H9 (cell line): ENCODE data around the gene TNNT2. TPM values are rescaled to one million over a fixed set of nuclear protein-coding genes. Genes with fewer than 3 reads are reported as not detected.

Experiments
- DNase-seq: peaks from one replicate; pipeline ENCODE4 v3.0.0-alpha.2; 2017
- H2AFZ ChIP-seq: one replicate; pipeline ENCODE4 v1.6.1; 2013; ENCODE audit warnings: mild to moderate bottlenecking, low read length, control low read depth, moderate library complexity
- H2AK5ac ChIP-seq: 2 replicates; pipeline ENCODE4 v1.6.1; 2013; ENCODE audit warnings: low read length, control low read depth, mixed read lengths; ENCODE audit not compliant: insufficient read length
- H2BK120ac ChIP-seq: one replicate; pipeline ENCODE4 v1.6.1; 2013; ENCODE audit warnings: low read depth, mild to moderate bottlenecking, low read length, control low read depth, inconsistent platforms; ENCODE audit not compliant: poor library complexity, severe bottlenecking
- H2BK12ac ChIP-seq: 2 replicates; pipeline ENCODE4 v1.6.1; 2013; ENCODE audit warnings: low read length, control low read depth, mixed read lengths, low read depth; ENCODE audit not compliant: insufficient read length
- H2BK15ac ChIP-seq: 2 replicates; pipeline ENCODE4 v1.6.1; 2013; ENCODE audit warnings: low read depth, low read length, control low read depth
- H2BK20ac ChIP-seq: one replicate; pipeline ENCODE4 v1.6.1; 2013; ENCODE audit warnings: low read depth, mild to moderate bottlenecking, low read length, control low read depth, inconsistent platforms; ENCODE audit not compliant: poor library complexity, severe bottlenecking
- H2BK5ac ChIP-seq: 2 replicates; pipeline ENCODE4 v1.6.1; 2013; ENCODE audit warnings: low read length, control low read depth, mixed read lengths; ENCODE audit not compliant: insufficient read length
- H3K14ac ChIP-seq: 2 replicates; pipeline ENCODE4 v1.6.1; 2013; ENCODE audit warnings: low read length, control low read depth; ENCODE audit not compliant: insufficient read depth
- H3K18ac ChIP-seq: 2 replicates; pipeline ENCODE4 v1.6.1; 2013; ENCODE audit warnings: low read depth, mild to moderate bottlenecking, mixed read lengths, low read length, control low read depth; ENCODE audit not compliant: insufficient read length
- H3K23ac ChIP-seq: 2 replicates; pipeline ENCODE4 v1.6.1; 2013; ENCODE audit warnings: low read length, control low read depth, mixed read lengths, low read depth; ENCODE audit not compliant: insufficient read length
- H3K23me2 ChIP-seq: 2 replicates; pipeline ENCODE4 v1.6.1; 2013; ENCODE audit warnings: low read depth, mild to moderate bottlenecking, mixed read lengths, low read length, control low read depth; ENCODE audit not compliant: insufficient read length, poor library complexity, severe bottlenecking
- H3K27ac ChIP-seq: 2 replicates; pipeline ENCODE4 v1.5.1; 2013; ENCODE audit warnings: low read length, control low read depth, mixed read lengths, low read depth; ENCODE audit not compliant: insufficient read length
- H3K27me3 ChIP-seq: 2 replicates; pipeline ENCODE4 v1.6.1; 2013; ENCODE audit warnings: low read length, control low read depth, inconsistent platforms; ENCODE audit not compliant: insufficient read depth
- H3K4ac ChIP-seq: 2 replicates; pipeline ENCODE4 v1.6.1; 2013; ENCODE audit warnings: low read depth, mild to moderate bottlenecking, control low read depth, inconsistent platforms, low read length, moderate library complexity
- H3K4me1 ChIP-seq: 2 replicates; pipeline ENCODE4 v1.6.1; 2013; ENCODE audit warnings: low read length, control low read depth, inconsistent platforms; ENCODE audit not compliant: insufficient read depth
- H3K4me2 ChIP-seq: 2 replicates; pipeline ENCODE4 v1.6.1; 2013; ENCODE audit warnings: low read length, control low read depth, mixed read lengths; ENCODE audit not compliant: insufficient read length, insufficient read depth
- H3K56ac ChIP-seq: 2 replicates; pipeline ENCODE4 v1.6.1; 2013; ENCODE audit warnings: low read depth, mild to moderate bottlenecking, mixed read lengths, low read length, control low read depth; ENCODE audit not compliant: insufficient read length
- H3K79me1 ChIP-seq: 2 replicates; pipeline ENCODE4 v1.6.1; 2013; ENCODE audit warnings: low read depth, mild to moderate bottlenecking, moderate library complexity, low read length, control low read depth, inconsistent platforms; ENCODE audit not compliant: insufficient read depth, poor library complexity, severe bottlenecking
- H3K79me2 ChIP-seq: 2 replicates; pipeline ENCODE4 v1.6.1; 2013; ENCODE audit warnings: low read length, control low read depth, inconsistent platforms; ENCODE audit not compliant: insufficient read depth
- H3K9ac ChIP-seq: 2 replicates; pipeline ENCODE4 v1.6.1; 2013; ENCODE audit warnings: low read length, control low read depth, mixed read lengths; ENCODE audit not compliant: insufficient read length; ENCODE audit errors: extremely low read depth
- H3K9me3 ChIP-seq: one replicate; pipeline ENCODE4 v1.6.1; 2013; ENCODE audit warnings: low read depth, low read length, inconsistent platforms; ENCODE audit not compliant: control insufficient read depth
- H3T11ph ChIP-seq: one replicate; pipeline ENCODE4 v1.6.1; 2013; ENCODE audit warnings: mild to moderate bottlenecking, low read length, control low read depth, inconsistent platforms
- H4K20me1 ChIP-seq: one replicate; pipeline ENCODE4 v1.6.1; 2013; ENCODE audit not compliant: control insufficient read depth, insufficient read length, insufficient read depth
- H4K5ac ChIP-seq: 2 replicates; pipeline ENCODE4 v1.6.1; 2013; ENCODE audit warnings: low read depth, mild to moderate bottlenecking, mixed read lengths, low read length, control low read depth; ENCODE audit not compliant: insufficient read length
- H4K8ac ChIP-seq: replicated peaks from 2 replicates; pipeline ENCODE4 v1.6.1; 2013; ENCODE audit warnings: low read length, control low read depth, mixed read lengths, low read depth; ENCODE audit not compliant: insufficient read length
- H4K91ac ChIP-seq: 2 replicates; pipeline ENCODE4 v1.6.1; 2013; ENCODE audit warnings: low read depth, mild to moderate bottlenecking, moderate library complexity, mixed read lengths, low read length, control low read depth; ENCODE audit not compliant: insufficient read length
- H3K27ac Mint-ChIP-seq, 3 experiments: 2 replicates in 2 of 3; 3 replicates in 1 of 3; pipeline ENCODE4 v1.8.0; 2020 to 2021; ENCODE audit warnings: mixed read lengths in 3 of 3, mild to moderate bottlenecking in 1 of 3, moderate library complexity in 1 of 3
- H3K27me3 Mint-ChIP-seq: 2 replicates; pipeline ENCODE4 v1.8.0; 2021; ENCODE audit warnings: low read depth, mild to moderate bottlenecking, moderate library complexity, mixed read lengths
- H3K36me3 Mint-ChIP-seq, 3 experiments: 2 replicates in 2 of 3; 3 replicates in 1 of 3; pipeline ENCODE4 v1.8.0; 2020 to 2021; ENCODE audit warnings: low read depth in 3 of 3, mixed read lengths in 3 of 3; ENCODE audit not compliant: insufficient read depth in 1 of 3
- H3K4me1 Mint-ChIP-seq, 2 experiments: 2 replicates each; pipeline ENCODE4 v1.8.0; 2020; ENCODE audit warnings: mixed read lengths in 2 of 2
- H3K4me3 Mint-ChIP-seq, 2 experiments: 2 replicates in 1 of 2; 3 replicates in 1 of 2; pipeline ENCODE4 v1.8.0; 2020 to 2021; ENCODE audit warnings: mild to moderate bottlenecking in 2 of 2, mixed read lengths in 2 of 2, moderate library complexity in 1 of 2
- H3K9me3 Mint-ChIP-seq, 2 experiments: 2 replicates in 1 of 2; 3 replicates in 1 of 2; pipeline ENCODE4 v1.8.0; 2020; ENCODE audit warnings: mild to moderate bottlenecking in 2 of 2, mixed read lengths in 2 of 2, moderate library complexity in 1 of 2
- CTCF ChIP-seq: fragments of 200-600 bp; sonication (generic); conservative IDR thresholded peaks from 3 replicates; pipeline ENCODE4 v1.8.0; 2021; ENCODE audit warnings: antibody characterized with exemption, mild to moderate bottlenecking
- WGBS: extraction: QIAGEN DNeasy Blood & Tissue Kit; methylation state at CpG from one replicate; pipeline ENCODE4 v1.1.7; 2013; ENCODE audit warnings: missing lambda C conversion rate, low lambda C conversion rate, mixed read lengths; ENCODE audit not compliant: insufficient read length; ENCODE audit errors: extremely low coverage; 5-methylcytosine and 5-hydroxymethylcytosine counted together
- total RNA-seq: library from RNA; stranded (reverse); gene quantifications from 2 replicates; pipeline ENCODE4 v1.2.1, GENCODE V29; 2021

Gene TNNT2
- total RNA-seq, 1 experiment from 2014 or later: 8.6 TPM

GRCh38 chr1:201369209-201369608, 8.3 kb downstream of the TNNT2 start:
- H3K23ac ChIP-seq: no peak overlapping the region
- H2AFZ ChIP-seq: no peak overlapping the region
- H3K56ac ChIP-seq: no peak overlapping the region
- no peak overlapping the region for H2BK120ac ChIP-seq
- no peaks in the 10 kb centered on the region for H3K79me2 ChIP-seq
- peak overlapping the region; percentile 41; the same call in 1 of the 2 replicates for H3K14ac ChIP-seq
- no peak overlapping the region for H2BK15ac ChIP-seq
- no peak overlapping the region for H4K5ac ChIP-seq
- Mint-ChIP-seq H3K36me3 (no peaks in the 10 kb centered on the region), H3K27me3 (peaks cover 19% of the 10 kb centered on the region), H3K27ac (no peak overlapping the region), H3K4me3 (no peak overlapping the region), H3K4me1 (peaks cover 28 to 29% of the 10 kb centered on the region in 2 experiments), H3K9me3 (no peaks in the 10 kb centered on the region)
- no peak overlapping the region for H4K91ac ChIP-seq
- no CpG with 5 or more reads among the region's 6 CpGs for WGBS
- H3K4me2 ChIP-seq: no peak overlapping the region
- no peaks in the 10 kb centered on the region for H3K9me3 ChIP-seq
- no peaks in the 10 kb centered on the region for H4K20me1 ChIP-seq
- no peak for DNase-seq
- H2BK5ac ChIP-seq: no peak overlapping the region
- H2BK20ac ChIP-seq: no peak overlapping the region
- no peaks in the 10 kb centered on the region for H3K79me1 ChIP-seq
- H3K9ac ChIP-seq: no peak overlapping the region
- no peaks in the 10 kb centered on the region for H3K4me1 ChIP-seq
- no peaks in the 10 kb centered on the region for H3K23me2 ChIP-seq
- H2AK5ac ChIP-seq: no peak overlapping the region
- no peak overlapping the region for H3K27ac ChIP-seq
- H3K27me3 ChIP-seq: no peaks in the 10 kb centered on the region; the same call in 1 of the 2 replicates
- H4K8ac ChIP-seq: no peak overlapping the region
- H3K18ac ChIP-seq: no peak overlapping the region
- H3T11ph ChIP-seq: no peak overlapping the region
- H3K4ac ChIP-seq: no peak overlapping the region
- H2BK12ac ChIP-seq: no peak overlapping the region
- no peak for TF ChIP-seq CTCF
